ENCODE results near the gene SLC22A4.

GRCh38 chr5:132302413-132302812 lies 8.2 kb downstream of the SLC22A4 start:
- TF ChIP-seq CTCF (IDR thresholded peaks at IDR 0.05) (no peak), EZH2 (IDR thresholded peaks at IDR 0.05; ENCODE audit: borderline replicate concordance, insufficient read depth, low read depth, low read length, poor library complexity, severe bottlenecking) (no peak)
